HG03066 (cell line): ENCODE measurements around the gene GFM2.
"Not testable (repeated sequence)": the region's sequence is repeated elsewhere in the genome, so short reads cannot be mapped to it uniquely, and the experiment has no call there.

Experiments
- ATAC-seq: cut with Tn5 transposase; IDR thresholded peaks from one replicate; pipeline ENCODE4 v1.9.1; 2021; ENCODE audit warnings: low read depth; ENCODE audit not compliant: unreplicated experiment

GFM2 gene

DNA sequence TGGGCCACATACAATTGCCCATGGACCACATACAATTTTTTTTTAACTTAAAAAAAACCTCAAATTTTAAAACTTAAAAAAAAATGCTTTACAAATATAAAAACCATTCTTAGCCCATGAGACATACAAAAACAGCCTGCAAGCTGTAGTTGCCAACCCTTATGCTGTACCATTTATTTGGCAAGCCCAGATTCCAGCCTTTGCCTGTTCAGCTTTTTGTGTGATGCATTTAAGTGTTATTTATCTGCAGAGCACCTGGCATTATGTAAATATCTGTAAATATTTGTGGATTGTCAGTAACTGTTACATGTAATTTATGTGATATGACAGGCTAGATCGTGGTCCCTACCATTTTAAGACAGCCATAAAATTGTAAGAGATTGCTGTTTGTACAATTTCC is 49.3 kb downstream of the GFM2 start:
- no peak for ATAC-seq

DNA sequence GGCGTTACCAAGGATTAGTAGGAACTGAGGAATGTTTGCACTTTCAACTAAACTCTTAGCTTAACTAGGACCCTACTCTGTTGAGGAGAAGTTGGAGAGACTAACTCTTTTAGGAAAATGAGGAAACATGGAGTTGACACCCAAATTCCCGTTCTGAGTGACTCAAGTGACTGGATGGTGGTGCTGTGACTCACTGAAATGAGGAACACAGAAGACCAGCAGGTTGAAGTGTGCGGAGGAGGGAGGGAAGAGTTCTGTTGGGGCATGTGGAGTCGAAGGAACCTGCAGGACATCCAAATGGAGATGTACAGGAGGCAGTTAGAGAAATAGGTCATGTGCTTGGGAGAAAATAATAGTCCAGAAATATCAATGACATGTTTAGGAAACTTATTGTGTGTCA is 73.7 kb downstream of the GFM2 start:
- no peak for ATAC-seq

- no peak for ATAC-seq
Observed at GRCh38 chr5:74686962-74687751, 79.8 kb downstream of the GFM2 start.

- peak; percentile 36 for ATAC-seq
Observed at GRCh38 chr5:74685979-74686631, 80.8 kb downstream of the GFM2 start.

DNA sequence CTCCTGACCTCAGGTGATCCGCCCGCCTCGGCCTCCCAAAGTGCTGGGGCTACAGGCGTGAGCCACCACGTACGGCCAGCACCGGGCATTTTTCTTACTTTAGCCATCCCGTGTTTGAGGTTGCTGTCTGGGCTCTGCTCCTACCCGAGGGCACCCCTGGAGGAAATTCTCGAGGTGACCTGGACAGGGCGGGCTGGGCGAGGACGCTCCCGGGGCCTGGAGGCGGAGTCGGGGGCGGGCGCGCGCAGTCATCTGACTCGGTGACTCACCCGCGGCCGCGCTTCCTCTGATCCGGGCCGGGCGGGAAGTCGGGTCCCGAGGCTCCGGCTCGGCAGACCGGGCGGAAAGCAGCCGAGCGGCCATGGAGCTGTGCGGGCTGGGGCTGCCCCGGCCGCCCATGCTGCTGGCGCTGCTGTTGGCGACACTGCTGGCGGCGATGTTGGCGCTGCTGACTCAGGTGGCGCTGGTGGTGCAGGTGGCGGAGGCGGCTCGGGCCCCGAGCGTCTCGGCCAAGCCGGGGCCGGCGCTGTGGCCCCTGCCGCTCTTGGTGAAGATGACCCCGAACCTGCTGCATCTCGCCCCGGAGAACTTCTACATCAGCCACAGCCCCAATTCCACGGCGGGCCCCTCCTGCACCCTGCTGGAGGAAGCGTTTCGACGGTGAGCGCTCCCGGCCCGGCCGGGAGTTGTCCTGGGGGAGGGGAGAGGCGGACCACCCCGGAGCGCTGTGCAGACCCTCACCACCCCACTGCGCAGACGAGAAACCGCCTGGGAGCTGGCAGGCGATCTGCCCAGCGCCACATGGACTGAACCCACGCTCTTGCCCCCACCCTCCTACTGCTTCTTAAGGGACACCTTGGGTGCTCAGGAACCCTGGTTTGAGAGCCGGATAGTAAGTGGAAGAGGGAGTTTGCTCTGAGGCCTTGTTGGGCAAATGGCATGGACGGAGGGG is 81.7 kb downstream of the GFM2 start, which contains the start of gene HEXB:
HEXB (plus strand) TSS at position 334 of the 952 bp plus-strand sequence; CDS start at position 362, 28 bp downstream.
- ATAC-seq: peak; percentile 78

GRCh38 chr5:74679966-74680365 is 87.0 kb downstream of the GFM2 start:
- no peak for ATAC-seq

DNA sequence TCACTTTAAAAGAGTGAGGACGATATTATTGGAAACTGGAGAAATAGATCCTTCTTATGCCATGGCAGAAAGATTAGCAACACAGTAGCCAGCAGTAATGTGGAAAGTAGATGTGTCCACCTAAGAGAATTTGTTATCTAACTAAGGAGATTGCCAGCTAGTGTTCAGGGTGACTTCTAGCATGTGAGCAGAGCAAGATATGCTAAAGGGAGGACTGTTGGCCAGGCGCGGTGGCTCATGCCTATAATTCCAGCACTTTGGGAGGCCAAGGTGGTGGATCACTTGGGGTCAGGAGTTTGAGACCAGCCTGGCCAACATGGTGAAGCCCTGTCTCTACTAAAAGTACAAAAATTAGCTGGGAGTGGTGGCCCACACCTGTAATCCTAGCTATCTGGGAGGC is 87.6 kb downstream of the GFM2 start:
- ATAC-seq: not testable (repeated sequence)

DNA sequence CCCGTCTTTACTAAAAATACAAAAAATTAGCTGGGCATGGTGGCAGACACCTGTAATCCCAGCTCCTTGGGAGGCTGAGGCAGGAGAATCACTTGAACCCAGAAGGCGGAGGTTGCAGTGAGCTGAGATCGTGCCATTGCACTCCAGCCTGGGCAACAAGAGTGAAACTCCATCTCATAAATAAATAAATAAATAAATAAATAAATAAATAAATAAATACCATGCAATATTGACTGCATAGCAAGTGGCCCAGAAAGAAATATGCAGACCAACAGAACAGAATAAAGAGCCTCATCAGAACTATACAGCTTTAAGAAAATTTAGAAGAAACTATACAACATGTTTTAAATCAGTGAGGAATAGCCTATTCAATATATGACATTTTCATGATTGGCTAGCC is 88.8 kb downstream of the GFM2 start:
- ATAC-seq: not testable (repeated sequence)

- ATAC-seq: not testable (repeated sequence)
Observed at GRCh38 chr5:74676466-74676865, 90.5 kb downstream of the GFM2 start.

GRCh38 chr5:74673011-74673790 is 93.7 kb downstream of the GFM2 start:
- no peak for ATAC-seq

- no peak for ATAC-seq
Observed at GRCh38 chr5:74672215-74672877, 94.6 kb downstream of the GFM2 start.
